Mucosa of descending colon (tissue), 3 donors: ENCODE measurements around the gene SLC5A10. TPM values are rescaled to one million over a fixed set of nuclear protein-coding genes. Genes with fewer than 3 reads are reported as not detected.
A peak's percentile ranks its signal among the peaks of the same experiment; 100 is the strongest.

ENCODE experiments used
- ATAC-seq: fragments of 200-7000 bp; cut with Tn5 transposase; one replicate; pipeline ENCODE4 v1.9.1; 2020; ENCODE audit warnings: mild to moderate bottlenecking, moderate library complexity
- DNase-seq, 3 donors: peaks; one replicate each; pipeline ENCODE4 v3.0.0-alpha.2; 2020
- H3K36me3 ChIP-seq: fragments of 200-600 bp; one replicate; pipeline ENCODE4 v1.8.0; 2021; ENCODE audit warnings: low read depth, mild to moderate bottlenecking
- H3K4me1 ChIP-seq: fragments of 200-600 bp; one replicate; pipeline ENCODE4 v1.8.0; 2021; ENCODE audit warnings: low read depth, mild to moderate bottlenecking
- H3K4me3 ChIP-seq: fragments of 200-600 bp; one replicate; pipeline ENCODE4 v1.8.0; 2021; ENCODE audit warnings: mild to moderate bottlenecking
- H3K9me3 ChIP-seq: fragments of 200-600 bp; one replicate; pipeline ENCODE4 v1.8.0; 2021; ENCODE audit warnings: mild to moderate bottlenecking
- intact Hi-C, 2 donors: fragments of 100-400 bp; cut with DNase I in 1 of 2; cut with micrococcal nuclease in 1 of 2; formaldehyde crosslinking; loops; one replicate each; pipeline versions ENCODE4 v1.11.0 to v1.11.1; 2022; cut with DNase I, micrococcal nuclease
- total RNA-seq, 3 donors: library from RNA; stranded (reverse); fragmentation: NEBNext Ultra II Directional in 2 of 3; extraction: Animal tissue kit (Norgen Biotek cat#: 25700) in 2 of 3; gene quantifications; one replicate each; pipeline versions ENCODE4 v1.2.1 to v1.2.4, GENCODE V29; 2021 to 2023
- TF ChIP-seq, protein P1 (sequence below): fragments of 200-600 bp; IDR thresholded peaks from one replicate; pipeline ENCODE4 v1.8.0; 2022; ENCODE audit warnings: antibody characterized with exemption, mild to moderate bottlenecking
- donor health status: DM: no; HTN: no; CAD: no; lungs with moderate emphysema.
- donor health status: DM: no; HTN: no; CAD: no.
- donor health status: DM: no; HTN: yes; CAD: no.

The SLC5A10 gene
- total RNA-seq, 3 donors from 2014 or later, result 0.12 TPM; not detected in 2

DNA sequence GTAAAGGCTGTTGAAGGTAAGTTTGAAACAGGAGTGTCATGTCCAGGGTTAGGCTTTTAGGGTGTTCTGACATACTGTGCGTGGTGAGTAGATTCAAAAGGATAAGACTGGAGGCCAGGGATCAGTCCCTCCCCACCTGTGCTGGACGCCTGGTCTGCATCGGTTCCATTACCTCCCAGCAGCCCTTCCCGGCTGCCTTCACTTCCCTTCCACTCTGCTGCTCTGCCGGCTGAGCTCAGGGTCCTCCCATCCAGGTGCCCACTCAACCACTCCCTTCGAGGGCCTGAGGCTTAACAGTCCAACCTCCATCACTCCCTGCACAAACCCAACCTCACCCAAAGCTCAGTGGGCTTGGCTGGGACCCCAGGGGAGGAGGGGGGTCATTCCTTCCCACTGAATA, 4.1 kb upstream of the SLC5A10 start:
- H3K4me1 ChIP-seq, result no peaks in the 10 kb centered on the region
- no peaks in the 10 kb centered on the region for H3K9me3 ChIP-seq
- DNase-seq (no peak), ATAC-seq (no peak)
- intact Hi-C loops, result no loop called here
- no peaks in the 10 kb centered on the region for H3K36me3 ChIP-seq
- TF ChIP-seq, protein P1, sequence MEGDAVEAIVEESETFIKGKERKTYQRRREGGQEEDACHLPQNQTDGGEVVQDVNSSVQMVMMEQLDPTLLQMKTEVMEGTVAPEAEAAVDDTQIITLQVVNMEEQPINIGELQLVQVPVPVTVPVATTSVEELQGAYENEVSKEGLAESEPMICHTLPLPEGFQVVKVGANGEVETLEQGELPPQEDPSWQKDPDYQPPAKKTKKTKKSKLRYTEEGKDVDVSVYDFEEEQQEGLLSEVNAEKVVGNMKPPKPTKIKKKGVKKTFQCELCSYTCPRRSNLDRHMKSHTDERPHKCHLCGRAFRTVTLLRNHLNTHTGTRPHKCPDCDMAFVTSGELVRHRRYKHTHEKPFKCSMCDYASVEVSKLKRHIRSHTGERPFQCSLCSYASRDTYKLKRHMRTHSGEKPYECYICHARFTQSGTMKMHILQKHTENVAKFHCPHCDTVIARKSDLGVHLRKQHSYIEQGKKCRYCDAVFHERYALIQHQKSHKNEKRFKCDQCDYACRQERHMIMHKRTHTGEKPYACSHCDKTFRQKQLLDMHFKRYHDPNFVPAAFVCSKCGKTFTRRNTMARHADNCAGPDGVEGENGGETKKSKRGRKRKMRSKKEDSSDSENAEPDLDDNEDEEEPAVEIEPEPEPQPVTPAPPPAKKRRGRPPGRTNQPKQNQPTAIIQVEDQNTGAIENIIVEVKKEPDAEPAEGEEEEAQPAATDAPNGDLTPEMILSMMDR, result no peak
- no peak overlapping the region for H3K4me3 ChIP-seq

DNA sequence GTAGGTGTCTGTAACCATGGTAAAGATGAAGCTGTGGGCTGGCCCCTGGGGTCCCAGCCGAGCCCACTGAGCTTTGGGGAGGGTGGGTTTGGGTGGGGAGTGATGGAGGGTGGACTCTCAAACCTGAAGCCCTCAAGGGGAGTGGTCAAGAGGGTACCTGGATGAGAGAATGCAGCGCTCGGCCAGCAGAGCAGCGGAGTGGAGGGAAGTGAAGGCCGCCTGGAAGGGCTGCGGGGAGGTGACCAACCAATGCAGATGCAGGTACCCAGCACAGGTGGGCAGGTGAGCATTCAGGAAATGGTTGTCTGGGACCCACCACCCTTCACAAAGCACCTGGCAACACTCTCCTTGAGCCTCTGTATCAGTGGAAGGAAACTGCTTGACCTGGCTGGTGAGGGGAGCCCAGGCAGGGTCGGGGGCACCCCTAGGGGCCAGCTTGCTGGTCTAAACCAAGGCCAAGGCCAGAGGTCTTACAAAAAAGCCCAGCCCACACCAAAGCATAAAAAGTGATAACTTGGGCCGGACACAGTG, 3.4 kb upstream of the SLC5A10 start:
- no peaks in the 10 kb centered on the region for H3K36me3 ChIP-seq
- intact Hi-C loops, result no loop called here
- TF ChIP-seq, protein P1, result no peak
- no peaks in the 10 kb centered on the region for H3K9me3 ChIP-seq
- ATAC-seq, result no peak
- no peak overlapping the region for H3K4me3 ChIP-seq
- H3K4me1 ChIP-seq, result no peaks in the 10 kb centered on the region
- DNase-seq, result no peak

DNA sequence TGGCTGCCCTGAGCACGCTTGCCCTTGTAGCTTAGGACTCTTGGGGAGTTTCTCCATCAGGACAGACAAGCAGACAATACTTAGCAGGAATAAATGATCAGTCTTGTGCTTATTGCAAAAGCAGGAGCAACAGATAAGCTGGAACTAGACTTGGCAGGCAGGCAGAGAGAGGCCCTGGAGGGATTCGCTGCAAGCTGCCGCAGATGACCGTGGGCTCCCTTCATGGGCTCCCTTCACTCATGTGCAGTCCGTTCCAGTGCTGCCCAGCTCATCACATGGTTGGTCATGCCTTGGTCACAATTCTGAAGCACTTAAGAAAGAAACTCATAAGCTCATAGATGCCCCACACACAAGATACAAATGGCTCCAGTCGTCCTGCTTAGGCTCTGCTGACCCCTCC, 2.4 kb upstream of the SLC5A10 start:
- TF ChIP-seq, protein P1, result no peak
- no peak overlapping the region for H3K4me3 ChIP-seq
- ATAC-seq (no peak), DNase-seq (no peak)
- no peaks in the 10 kb centered on the region for H3K4me1 ChIP-seq
- intact Hi-C loops, result no loop called here
- H3K9me3 ChIP-seq, result no peaks in the 10 kb centered on the region
- H3K36me3 ChIP-seq, result no peaks in the 10 kb centered on the region

DNA sequence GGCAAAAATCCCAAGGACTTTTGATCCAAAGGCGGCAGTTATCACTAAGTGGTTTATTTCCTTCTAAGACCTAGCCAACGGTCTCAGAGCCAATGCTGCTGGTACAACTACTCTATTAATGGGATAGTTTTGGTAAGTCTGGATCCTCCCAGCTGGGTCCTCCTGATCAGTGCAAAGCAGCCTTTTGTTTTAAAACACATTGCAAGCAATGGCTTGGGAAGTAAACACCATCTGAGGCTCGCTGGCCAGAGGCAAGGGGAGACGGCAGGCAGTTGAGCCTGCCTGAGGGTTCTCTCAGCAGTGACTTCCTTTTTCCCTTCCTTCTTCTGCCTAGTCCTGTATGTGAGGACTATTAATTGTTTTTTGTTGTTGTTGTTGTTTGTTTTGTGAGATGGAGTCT, 1.6 kb upstream of the SLC5A10 start:
- TF ChIP-seq, protein P1, result no peak
- intact Hi-C loops, result no loop called here

DNA sequence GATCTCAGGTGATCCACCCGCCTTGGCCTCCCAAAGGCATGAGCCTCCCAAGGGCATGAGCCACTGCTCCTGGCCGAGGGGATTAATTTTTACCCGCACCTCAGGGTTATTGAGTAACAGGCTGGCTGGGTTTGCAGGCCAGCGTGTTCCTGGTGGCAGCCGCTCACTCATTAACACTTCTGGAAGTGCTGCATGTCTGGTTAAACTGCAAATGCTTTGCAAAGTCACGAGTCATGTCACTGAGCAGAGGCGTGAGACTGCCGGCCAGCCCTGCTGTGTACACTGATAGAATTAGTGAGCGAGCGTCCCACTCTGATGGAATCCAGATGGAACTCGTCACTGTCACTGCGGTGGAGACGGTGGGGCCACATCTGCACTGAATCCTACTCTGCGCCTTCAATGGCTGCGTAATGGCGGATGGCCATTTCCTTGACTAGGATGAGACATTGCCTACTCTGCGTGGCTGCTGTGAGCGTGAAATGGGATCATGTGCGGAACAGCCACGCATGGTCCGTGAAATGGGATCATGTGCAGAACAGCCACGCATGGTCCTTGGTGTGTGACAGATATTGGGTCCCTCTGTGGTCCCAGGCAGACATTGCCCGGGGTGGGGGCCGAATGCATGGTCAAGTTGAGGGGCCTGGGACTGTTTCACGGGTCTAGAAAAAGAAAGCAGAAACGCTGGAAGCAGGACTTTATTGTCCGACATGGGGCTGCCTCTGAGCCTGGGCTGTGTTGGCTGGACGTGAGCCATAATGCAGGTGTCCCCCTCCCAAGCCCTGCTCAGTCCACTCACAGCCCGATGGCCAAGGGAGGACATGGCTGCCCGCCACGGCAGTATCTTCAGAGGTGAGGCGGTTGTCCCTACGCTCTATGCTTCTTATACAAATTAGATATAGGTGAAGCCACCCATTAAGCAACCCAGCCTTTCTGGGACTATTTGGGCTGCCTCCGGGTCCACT, 740 bp upstream of the SLC5A10 start:
- Histone ChIP-seq H3K36me3 (no peaks in the 10 kb centered on the region), H3K4me1 (no peaks in the 10 kb centered on the region), H3K4me3 (no peak overlapping the region), H3K9me3 (no peaks in the 10 kb centered on the region)
- ATAC-seq, result peak; percentile 14
- TF ChIP-seq, protein P1, result no peak
- DNase-seq, result no peak
- intact Hi-C loops, result no loop called here

More for the DNA sequence above, 1.6 kb upstream of the SLC5A10 start:
- Histone ChIP-seq H3K4me3 (no peak overlapping the region), H3K9me3 (no peaks in the 10 kb centered on the region), H3K4me1 (no peaks in the 10 kb centered on the region), H3K36me3 (no peaks in the 10 kb centered on the region)
- DNase-seq (no peak), ATAC-seq (no peak)
